IMR-90 (cell line): Measurements from ENCODE around the gene AGAP1. TPM values are rescaled to one million over a fixed set of nuclear protein-coding genes. Genes with fewer than 3 reads are reported as not detected.

ENCODE experiments used
- ATAC-seq: fragments of 200-7000 bp; cut with Tn5 transposase; 2 replicates; pipeline ENCODE4 v1.9.1; 2020; ENCODE audit warnings: low read depth, mild to moderate bottlenecking, moderate library complexity
- BruUV-seq: library from RNA; stranded (reverse); fragments of 400-500 nt; replicated peaks from 2 replicates; lab custom pipeline; 2021; lab: Mats Ljungman, UMichigan
- CTCF ChIA-PET: fragments of 300-600 bp; formaldehyde crosslinking; extraction: SDS; loops from one replicate; lab custom pipeline; 2021; ENCODE audit warnings: antibody characterized with exemption; lab: Yijun Ruan, JAX
- POLR2A ChIA-PET: fragments of 300-600 bp; sonication (Branson Sonifier 250); formaldehyde crosslinking; loops from one replicate; lab custom pipeline; 2022; ENCODE audit warnings: antibody characterized with exemption; ENCODE audit not compliant: unreplicated experiment; lab: Charles Lee
- DNase-seq: peaks from one replicate; pipeline ENCODE4 v3.0.0; 2013
- H2AFZ ChIP-seq: replicated peaks from 2 replicates; pipeline ENCODE3; 2013; ENCODE audit warnings: low read length, mild to moderate bottlenecking; ENCODE audit not compliant: poor library complexity
- H2AK5ac ChIP-seq: 2 replicates; pipeline ENCODE4 v1.6.1; 2013; ENCODE audit warnings: low read depth, low read length, inconsistent platforms
- H2AK9ac ChIP-seq: replicated peaks from 2 replicates; pipeline ENCODE3; 2013; ENCODE audit warnings: mild to moderate bottlenecking, low read depth, low read length, moderate library complexity; ENCODE audit not compliant: poor library complexity
- H2BK120ac ChIP-seq: 2 replicates; pipeline ENCODE4 v1.6.1; 2013; ENCODE audit warnings: low read depth, low read length, inconsistent platforms
- H2BK15ac ChIP-seq: 3 replicates; pipeline ENCODE4 v1.6.1; 2013; ENCODE audit warnings: low read depth, low read length, inconsistent platforms
- H2BK20ac ChIP-seq: 2 replicates; pipeline ENCODE4 v1.6.1; 2013; ENCODE audit warnings: low read depth, mild to moderate bottlenecking, inconsistent platforms, low read length, moderate library complexity
- H2BK5ac ChIP-seq: 2 replicates; pipeline ENCODE4 v1.6.1; 2013; ENCODE audit warnings: mild to moderate bottlenecking, low read depth, low read length, inconsistent platforms; ENCODE audit not compliant: poor library complexity, severe bottlenecking
- H3K14ac ChIP-seq: replicated peaks from 2 replicates; pipeline ENCODE4 v1.6.1; 2013; ENCODE audit warnings: low read depth, low read length, inconsistent platforms
- H3K18ac ChIP-seq: 2 replicates; pipeline ENCODE4 v1.6.1; 2013; ENCODE audit warnings: low read depth, low read length, control low read depth
- H3K23ac ChIP-seq: 2 replicates; pipeline ENCODE4 v1.6.1; 2013; ENCODE audit warnings: low read depth, low read length, inconsistent platforms
- H3K27ac ChIP-seq: 2 replicates; pipeline ENCODE4 v1.5.1; 2013; ENCODE audit warnings: mild to moderate bottlenecking, control low read depth, low read length; ENCODE audit not compliant: insufficient read depth
- H3K27me3 ChIP-seq: 2 replicates; pipeline ENCODE4 v1.6.1; 2013; ENCODE audit warnings: low read length; ENCODE audit not compliant: control insufficient read depth, insufficient read depth
- H3K36me3 ChIP-seq: 2 replicates; pipeline ENCODE4 v1.6.1; 2013; ENCODE audit warnings: low read length, mixed read lengths; ENCODE audit not compliant: control insufficient read depth, insufficient read depth
- H3K4ac ChIP-seq: 2 replicates; pipeline ENCODE4 v1.6.1; 2013; ENCODE audit warnings: low read depth, low read length, inconsistent platforms
- H3K4me1 ChIP-seq: 2 replicates; pipeline ENCODE4 v1.6.1; 2013; ENCODE audit warnings: low read length, mixed read lengths; ENCODE audit not compliant: control insufficient read depth, insufficient read depth
- H3K4me2 ChIP-seq: 2 replicates; pipeline ENCODE4 v1.6.1; 2013; ENCODE audit warnings: low read depth, mild to moderate bottlenecking, control low read depth, low read length, moderate library complexity
- H3K4me3 ChIP-seq: 2 replicates; pipeline ENCODE4 v1.5.1; 2013; ENCODE audit warnings: low read depth, mild to moderate bottlenecking, control low read depth, low read length, moderate library complexity; ENCODE audit not compliant: insufficient read depth
- H3K56ac ChIP-seq: 2 replicates; pipeline ENCODE4 v1.6.1; 2013; ENCODE audit warnings: low read length, inconsistent platforms; ENCODE audit not compliant: insufficient read depth; ENCODE audit errors: extremely low read depth
- H3K79me1 ChIP-seq, 2 experiments: 2 replicates each; pipeline ENCODE4 v1.6.1; 2013; ENCODE audit warnings: low read length in 2 of 2, inconsistent platforms in 1 of 2, low read depth in 1 of 2
- H3K9ac ChIP-seq: 2 replicates; pipeline ENCODE4 v1.6.1; 2013; ENCODE audit warnings: low read depth, low read length, control low read depth
- H3K9me1 ChIP-seq: 2 replicates; pipeline ENCODE4 v1.6.1; 2013; ENCODE audit warnings: low read length, inconsistent platforms; ENCODE audit not compliant: insufficient read depth
- H3K9me3 ChIP-seq: 2 replicates; pipeline ENCODE4 v1.6.1; 2013; ENCODE audit warnings: low read length; ENCODE audit not compliant: control insufficient read depth, insufficient read depth
- H4K20me1 ChIP-seq: 2 replicates; pipeline ENCODE4 v1.6.1; 2013; ENCODE audit warnings: low read length, inconsistent platforms; ENCODE audit not compliant: insufficient read depth
- H4K5ac ChIP-seq: 2 replicates; pipeline ENCODE4 v1.6.1; 2013; ENCODE audit warnings: mild to moderate bottlenecking, low read depth, low read length, control low read depth
- H4K8ac ChIP-seq, 2 experiments: 2 replicates each; pipeline ENCODE4 v1.6.1; 2013; ENCODE audit warnings: low read depth in 2 of 2, low read length in 2 of 2, control low read depth in 1 of 2, inconsistent platforms in 1 of 2
- H4K91ac ChIP-seq: 2 replicates; pipeline ENCODE4 v1.6.1; 2013; ENCODE audit warnings: low read depth, low read length, inconsistent platforms; ENCODE audit not compliant: insufficient read depth
- CEBPB ChIP-seq: IDR thresholded peaks from 2 replicates; pipeline ENCODE4 v1.6.1; 2012; ENCODE audit warnings: low read depth, low read length, improper control_type of control experiment
- MAFK ChIP-seq: IDR thresholded peaks from 2 replicates; pipeline ENCODE4 v1.6.1; 2012; ENCODE audit warnings: low read depth, low read length, improper control_type of control experiment
- NFE2L2 ChIP-seq: fragments of 150-350 bp; IDR thresholded peaks from 2 replicates; pipeline ENCODE4 v1.6.1; 2016; ENCODE audit warnings: low read depth, mild to moderate bottlenecking, low read length
- RAD21 ChIP-seq: IDR thresholded peaks from 2 replicates; pipeline ENCODE4 v1.6.1; 2012; ENCODE audit warnings: low read length, improper control_type of control experiment
- SMC3 ChIP-seq: fragments of 150-350 bp; IDR thresholded peaks from 2 replicates; pipeline ENCODE4 v1.6.1; 2016; ENCODE audit warnings: low read depth, mild to moderate bottlenecking, antibody characterized with exemption, low read length, moderate library complexity
- WGBS, 2 experiments: methylation state at CpG; one replicate each; pipeline versions ENCODE4 v1.1.5 to v1.1.7; 2013; ENCODE audit warnings: missing lambda C conversion rate in 2 of 2; ENCODE audit not compliant: insufficient read length in 1 of 2; ENCODE audit errors: extremely low coverage in 2 of 2; 5-methylcytosine and 5-hydroxymethylcytosine counted together
- dilution Hi-C: fragments of 300-500 bp; cut with HindIII; formaldehyde crosslinking; loops from one replicate; pipeline ENCODE4 v1.14.3; 2018; ENCODE audit warnings: low sequenced_read_pairs; ENCODE audit not compliant: unreplicated experiment
- in situ Hi-C: fragments of 300-500 bp; cut with MboI; formaldehyde crosslinking; loops from 3 replicates; pipeline ENCODE4 v1.14.3; 2019; ENCODE audit warnings: low sequenced_read_pairs, inconsistent platforms, mixed read lengths
- intact Hi-C: fragments of 100-400 bp; cut with micrococcal nuclease; formaldehyde crosslinking; loops from 2 replicates; pipeline ENCODE4 v1.10.0; 2022
- polyA plus RNA-seq, 3 experiments: library from polyadenylated mRNA; depleted of rRNA; stranded (reverse); fragments of >200 nt; gene quantifications; 2 replicates each; pipeline ENCODE4 v1.2.3, GENCODE V29; 2012; ENCODE audit warnings: low replicate concordance in 1 of 3
- total RNA-seq: library from RNA; depleted of rRNA; stranded (reverse); fragments of >200 nt; gene quantifications from 2 replicates; pipeline ENCODE4 v1.2.3, GENCODE V29; 2012
- TF ChIP-seq, protein P1 (sequence below): conservative IDR thresholded peaks from 2 replicates; pipeline ENCODE4 v1.5.1; 2012; ENCODE audit warnings: mild to moderate bottlenecking, low read depth, low read length, improper control_type of control experiment

AGAP1 gene
- total and polyA plus RNA-seq, 2 of the 4 experiments (the other 2 are of a cell fraction) = 15.1 to 16.4 TPM

- intact Hi-C loops = loop anchor here (1.0 kb wide), 2 partner anchors 373 to 378 kb away; no protein-coding TSS in a partner anchor
- no peak overlapping the region for H3K14ac ChIP-seq
- no peaks in the 10 kb centered on the region for H3K9me3 ChIP-seq
- peak overlapping the region; percentile 65; the same call in 1 of the 2 replicates for H2AK5ac ChIP-seq
- H3K9me1 ChIP-seq = peaks cover 8% of the 10 kb centered on the region; the same call in 1 of the 2 replicates
- H2BK5ac ChIP-seq = peak overlapping the region; percentile 80
- H2AK9ac ChIP-seq = no peak overlapping the region
- no peak overlapping the region for H3K9ac ChIP-seq
- no peak overlapping the region for H3K27ac ChIP-seq
- peak; percentile 11 for DNase-seq
- ATAC-seq = peak; percentile 46; the same call in 1 of the 2 replicates
- H3K4ac ChIP-seq = no peak overlapping the region
- in situ Hi-C loops = no loop called here
- H3K4me3 ChIP-seq = no peak overlapping the region
- no peak overlapping the region for H4K5ac ChIP-seq
- no peak overlapping the region for H2AFZ ChIP-seq
- peaks cover 23% of the 10 kb centered on the region for H3K36me3 ChIP-seq
- no CpG with 5 or more reads among the region's 1 CpG for WGBS, 2 experiments
- TF ChIP-seq CEBPB (peak; percentile 58; the same call in 1 of the 2 replicates), SMC3 (peak; percentile 46; the same call in 1 of the 2 replicates), MAFK (no peak), RAD21 (peak; percentile 58), NFE2L2 (no peak)
- TF ChIP-seq, protein P1, sequence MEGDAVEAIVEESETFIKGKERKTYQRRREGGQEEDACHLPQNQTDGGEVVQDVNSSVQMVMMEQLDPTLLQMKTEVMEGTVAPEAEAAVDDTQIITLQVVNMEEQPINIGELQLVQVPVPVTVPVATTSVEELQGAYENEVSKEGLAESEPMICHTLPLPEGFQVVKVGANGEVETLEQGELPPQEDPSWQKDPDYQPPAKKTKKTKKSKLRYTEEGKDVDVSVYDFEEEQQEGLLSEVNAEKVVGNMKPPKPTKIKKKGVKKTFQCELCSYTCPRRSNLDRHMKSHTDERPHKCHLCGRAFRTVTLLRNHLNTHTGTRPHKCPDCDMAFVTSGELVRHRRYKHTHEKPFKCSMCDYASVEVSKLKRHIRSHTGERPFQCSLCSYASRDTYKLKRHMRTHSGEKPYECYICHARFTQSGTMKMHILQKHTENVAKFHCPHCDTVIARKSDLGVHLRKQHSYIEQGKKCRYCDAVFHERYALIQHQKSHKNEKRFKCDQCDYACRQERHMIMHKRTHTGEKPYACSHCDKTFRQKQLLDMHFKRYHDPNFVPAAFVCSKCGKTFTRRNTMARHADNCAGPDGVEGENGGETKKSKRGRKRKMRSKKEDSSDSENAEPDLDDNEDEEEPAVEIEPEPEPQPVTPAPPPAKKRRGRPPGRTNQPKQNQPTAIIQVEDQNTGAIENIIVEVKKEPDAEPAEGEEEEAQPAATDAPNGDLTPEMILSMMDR = peak; percentile 54
- no peak overlapping the region for H3K18ac ChIP-seq
- H3K23ac ChIP-seq = no peak overlapping the region
- no TSS peak for BruUV-seq
- 0 out of 4 replicates have a peak, but pooled peaks cover 0 to 2% of the 10 kb centered on the region in 2 experiments for H3K79me1 ChIP-seq
- ChIA-PET CTCF (no interaction called here), POLR2A (no interaction called here)
- H2BK120ac ChIP-seq = no peak overlapping the region
- no peak overlapping the region for H4K91ac ChIP-seq
- dilution Hi-C loops = no loop called here
- no peaks in the 10 kb centered on the region for H3K27me3 ChIP-seq
- H3K56ac ChIP-seq = no peak overlapping the region
- no peak overlapping the region for H3K4me2 ChIP-seq
- no peak overlapping the region for H4K8ac ChIP-seq
- H2BK20ac ChIP-seq = no peak overlapping the region
- H4K20me1 ChIP-seq = peaks cover 4% of the 10 kb centered on the region
- no peaks in the 10 kb centered on the region for H3K4me1 ChIP-seq
- no peak overlapping the region for H2BK15ac ChIP-seq
Observed at GRCh38 chr2:235803028-235803427, 309.2 kb downstream of the AGAP1 start.
